Lower leg skin (tissue), 4 donors: ENCODE measurements around the gene BSDC1. TPM values are rescaled to one million over a fixed set of nuclear protein-coding genes. Genes with fewer than 3 reads are reported as not detected.
"Not testable (repeated sequence)": the region's sequence is repeated elsewhere in the genome, so short reads cannot be mapped to it uniquely, and the experiment has no call there.

Experiments
- DNase-seq, 2 donors: peaks; one replicate each; pipeline ENCODE4 v3.0.0-alpha.2; 2019; ENCODE audit warnings: low spot score in 2 of 2
- H3K4me3 ChIP-seq: fragments of 200-600 bp; sonication (generic); 2 replicates; pipeline ENCODE4 v1.5.1; 2017; ENCODE audit warnings: mild to moderate bottlenecking, low read depth; ENCODE audit not compliant: poor library complexity, severe bottlenecking
- CTCF ChIP-seq, 3 donors: fragments of 450-650 bp; IDR thresholded peaks; one replicate each; pipeline ENCODE4 v1.5.1; 2016; ENCODE audit warnings: antibody characterized with exemption in 3 of 3, mild to moderate bottlenecking in 3 of 3, moderate library complexity in 2 of 3
- POLR2A ChIP-seq, 2 donors: fragments of 450-650 bp; IDR thresholded peaks; one replicate each; pipeline ENCODE4 v1.6.1; 2016 to 2017; ENCODE audit warnings: antibody characterized with exemption in 2 of 2, mild to moderate bottlenecking in 1 of 2, moderate library complexity in 1 of 2
- WGBS, 2 donors: methylation state at CpG; one replicate each; pipeline ENCODE4 v1.1.5; 2018; 5-methylcytosine and 5-hydroxymethylcytosine counted together
- intact Hi-C: fragments of 100-400 bp; cut with DNase I; formaldehyde crosslinking; loops from one replicate; pipeline ENCODE4 v1.15.0; 2023; ENCODE audit warnings: low total_unique reads
- total RNA-seq, 4 donors: library from RNA; depleted of rRNA; stranded (reverse); fragments of >200 nt; gene quantifications; one replicate each; pipeline ENCODE4 v1.1.0, GENCODE V29; 2016

BSDC1 gene
- total RNA-seq, 4 donors from 2014 or later: 72.5 to 147 (median 105) TPM

DNA sequence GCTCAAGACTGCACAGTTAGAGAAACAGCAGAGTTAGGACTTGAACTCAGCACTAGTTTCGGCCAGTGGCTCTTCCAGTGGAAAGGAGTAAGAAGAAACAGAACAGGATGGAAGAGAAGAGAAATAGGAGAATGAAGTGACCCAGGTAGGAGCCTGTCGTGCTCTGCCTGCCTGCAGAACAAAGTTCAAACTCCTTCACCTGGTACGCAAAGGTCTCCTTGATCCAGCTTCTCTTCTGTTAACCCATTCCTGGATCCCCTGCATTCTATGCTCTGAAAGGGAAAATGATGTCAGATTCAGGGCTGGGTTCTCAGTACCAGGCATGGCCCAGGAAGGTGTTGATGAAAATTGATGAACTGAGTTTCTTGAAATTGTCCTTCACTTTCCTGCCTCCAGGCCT, 35.8 kb downstream of the BSDC1 start:
- 66 to 76% methylated on average over 3 of the region's 3 CpGs for WGBS, 2 donors
- no peak for TF ChIP-seq CTCF (IDR thresholded peaks at IDR 0.05)
- TF ChIP-seq POLR2A (IDR thresholded peaks at IDR 0.05): no peak
- no peak for DNase-seq
- intact Hi-C loops: no loop called here
- no peak overlapping the region for H3K4me3 ChIP-seq

- TF ChIP-seq CTCF (IDR thresholded peaks at IDR 0.05) (no peak), POLR2A (IDR thresholded peaks at IDR 0.05) (no peak)
- no peak overlapping the region for H3K4me3 ChIP-seq
- intact Hi-C loops: no loop called here
- DNase-seq: no peak
- WGBS, 2 donors: 57 to 77% methylated on average over 6 of the region's 6 CpGs
These were observed 36.6 kb downstream of the BSDC1 start for GRCh38 chr1:32357614-32358013.

DNA sequence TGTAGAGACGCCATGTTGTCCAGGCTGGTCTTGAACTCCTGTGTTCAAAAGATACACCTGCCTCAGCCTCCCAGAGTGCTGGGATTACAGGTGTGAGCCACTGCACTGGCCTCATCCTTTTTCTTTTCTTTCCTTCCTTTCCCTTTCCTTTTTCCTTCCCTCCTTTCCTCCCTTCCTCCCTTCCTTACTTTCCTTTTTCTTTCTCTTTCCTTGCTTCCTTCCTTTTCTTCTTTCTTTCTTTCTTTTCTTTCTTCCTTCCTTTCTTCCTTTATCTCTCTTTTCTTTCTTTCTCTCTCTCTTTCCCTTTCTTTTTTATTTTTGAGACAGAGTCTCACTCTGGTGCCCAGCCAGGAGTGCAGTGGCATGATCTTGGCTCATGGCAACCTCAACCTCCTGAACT, 37.8 kb downstream of the BSDC1 start:
- intact Hi-C loops: no loop called here
- TF ChIP-seq CTCF (IDR thresholded peaks at IDR 0.05): no peak
- no peak for TF ChIP-seq POLR2A (IDR thresholded peaks at IDR 0.05)
- 100% methylated on average over 1 of the region's 1 CpG for WGBS, 2 donors
- no peak for DNase-seq
- H3K4me3 ChIP-seq: no peak overlapping the region

GRCh38 chr1:32355778-32356177, 38.5 kb downstream of the BSDC1 start:
- H3K4me3 ChIP-seq, DNase-seq, intact Hi-C loops: not testable (repeated sequence)
- 89 to 91% methylated on average over 6 of the region's 6 CpGs for WGBS, 2 donors

DNA sequence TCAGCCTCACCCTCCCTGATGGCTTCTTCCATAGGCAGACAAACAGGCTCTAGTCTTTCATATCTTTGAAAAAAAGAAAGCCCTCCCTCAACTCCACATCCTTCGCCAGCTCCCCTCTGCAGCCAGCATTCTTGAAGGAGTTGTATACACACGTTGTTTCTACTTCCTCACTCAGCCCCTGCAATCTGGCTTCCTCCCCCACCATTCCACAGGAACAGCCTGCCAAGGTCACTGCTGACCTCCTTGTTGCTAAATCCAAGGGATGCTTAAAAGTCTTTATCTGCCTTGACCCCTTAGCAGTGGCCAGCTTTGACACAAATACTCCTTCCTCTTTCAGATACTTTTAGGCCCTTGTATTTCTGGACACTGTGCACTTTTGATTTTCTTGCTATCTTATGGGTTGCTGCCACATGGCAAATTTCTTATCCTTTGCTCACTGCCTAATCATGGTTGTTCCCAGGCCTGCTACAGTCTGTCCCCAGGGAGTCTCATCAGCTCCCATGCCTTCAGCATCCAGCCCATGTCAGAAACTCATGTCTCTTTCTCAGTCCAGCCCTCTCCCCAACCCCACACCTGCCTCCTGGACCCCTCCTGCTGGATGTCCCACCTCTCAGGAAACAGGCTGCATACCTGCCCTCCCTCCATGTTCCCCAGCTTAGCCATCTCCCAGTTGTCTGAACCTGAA, 40.2 kb downstream of the BSDC1 start:
- no peak for TF ChIP-seq CTCF (IDR thresholded peaks at IDR 0.05)
- TF ChIP-seq POLR2A (IDR thresholded peaks at IDR 0.05): no peak
- intact Hi-C loops: no loop called here
- no peak for DNase-seq
- WGBS, 2 donors: 55 to 56% methylated on average over 2 of the region's 2 CpGs
- no peak overlapping the region for H3K4me3 ChIP-seq

GRCh38 chr1:32353431-32353830, 40.8 kb downstream of the BSDC1 start:
- WGBS, 2 donors: 58 to 70% methylated on average over 2 of the region's 2 CpGs
- no peak for TF ChIP-seq POLR2A (IDR thresholded peaks at IDR 0.05)
- no peak for TF ChIP-seq CTCF (IDR thresholded peaks at IDR 0.05)
- no peak for DNase-seq
- H3K4me3 ChIP-seq: no peak overlapping the region
- intact Hi-C loops: no loop called here
